Activated B cell treated with CpG ODN at 0.5 μM for 24 hours (primary cell): ENCODE measurements around the gene TPM1. TPM values are rescaled to one million over a fixed set of nuclear protein-coding genes. Genes with fewer than 3 reads are reported as not detected.

Source experiments
- ATAC-seq: fragments of 200-7000 bp; cut with Tn5 transposase; one replicate; pipeline ENCODE4 v1.10.0; 2021; ENCODE audit warnings: low read depth, mild to moderate bottlenecking, moderate library complexity
- CTCF ChIA-PET: fragments of 350-600 bp; sonication (Branson Sonifier 250); formaldehyde crosslinking; loops from one replicate; lab custom pipeline; 2021; ENCODE audit warnings: antibody characterized with exemption; lab: Charles Lee
- POLR2A ChIA-PET: fragments of 350-600 bp; sonication (Branson Sonifier 250); formaldehyde crosslinking; loops from one replicate; lab custom pipeline; 2021; ENCODE audit warnings: antibody characterized with exemption; lab: Charles Lee
- DNase-seq: peaks from one replicate; pipeline ENCODE4 v3.0.0; 2022
- H3K27ac Mint-ChIP-seq: one replicate; pipeline ENCODE4 v1.8.0; 2020; ENCODE audit warnings: mixed read lengths
- H3K27me3 Mint-ChIP-seq: one replicate; pipeline ENCODE4 v1.8.0; 2021; ENCODE audit warnings: mixed read lengths
- H3K36me3 Mint-ChIP-seq: one replicate; pipeline ENCODE4 v1.8.0; 2021; ENCODE audit warnings: low read depth, mixed read lengths
- H3K4me1 Mint-ChIP-seq: one replicate; pipeline ENCODE4 v1.8.0; 2021; ENCODE audit warnings: mixed read lengths
- H3K4me3 Mint-ChIP-seq: one replicate; pipeline ENCODE4 v1.8.0; 2020; ENCODE audit warnings: mild to moderate bottlenecking, mixed read lengths
- H3K9me3 Mint-ChIP-seq: one replicate; pipeline ENCODE4 v1.8.0; 2020; ENCODE audit warnings: mixed read lengths
- intact Hi-C: fragments of 100-400 bp; cut with micrococcal nuclease; formaldehyde crosslinking; loops from one replicate; pipeline ENCODE4 v1.15.1; 2024
- total RNA-seq: library from RNA; stranded (reverse); gene quantifications from 2 replicates; pipeline ENCODE4 v1.2.3, GENCODE V29; 2022
- TF ChIP-seq, protein P1 (sequence below): fragments of 200-600 bp; IDR thresholded peaks from one replicate; pipeline ENCODE4 v1.8.0; 2022; ENCODE audit warnings: antibody characterized with exemption, mild to moderate bottlenecking

Gene TPM1
- total RNA-seq, 1 donor from 2014 or later, result 7.8 TPM

DNA sequence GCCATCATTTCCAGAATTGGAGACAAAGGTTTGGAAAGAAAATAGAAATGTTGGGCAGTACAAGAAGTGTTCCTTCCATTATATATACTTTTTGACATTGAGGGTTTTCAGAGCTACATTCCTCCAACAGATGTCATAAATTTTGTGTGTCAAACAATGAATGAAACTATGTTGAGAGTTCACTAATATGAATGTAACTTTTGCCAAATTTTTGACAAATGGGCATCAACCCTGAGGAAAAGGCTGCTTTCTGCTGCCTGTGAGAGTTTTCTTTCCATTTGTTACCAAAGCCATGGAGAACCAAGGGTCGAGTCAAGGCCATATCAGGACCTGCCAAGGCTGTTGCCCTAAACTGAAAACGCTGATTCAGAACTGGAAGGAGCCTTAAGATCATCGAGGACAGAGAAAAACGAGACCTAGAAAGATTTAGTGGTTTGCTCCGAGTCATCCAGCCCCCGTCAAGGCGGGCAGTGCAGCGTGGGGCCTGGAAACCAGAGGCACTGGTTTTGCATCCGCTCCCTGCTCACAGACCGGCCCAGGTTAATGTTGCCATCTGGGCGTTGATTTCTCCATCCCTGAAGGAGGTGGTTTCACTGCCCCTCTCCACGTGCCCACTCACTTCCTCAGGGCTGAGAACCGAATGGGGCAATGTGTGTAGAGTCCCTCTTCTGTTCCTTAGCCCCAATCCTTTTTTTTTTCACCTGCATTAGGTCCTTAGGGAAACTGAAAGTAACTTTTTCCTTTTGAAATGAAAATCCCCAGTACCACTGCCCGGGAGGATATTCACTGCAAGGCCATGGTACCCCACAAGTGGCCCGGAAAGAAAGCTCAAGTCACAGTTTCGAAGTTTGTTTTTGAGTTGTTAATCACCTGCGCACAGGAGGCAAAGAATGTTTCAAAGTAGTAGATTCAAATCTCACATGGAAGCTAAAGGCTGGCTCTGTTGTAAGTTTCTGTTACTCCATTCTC, 32.8 kb downstream of the TPM1 start:
- no peak for ATAC-seq
- H3K27ac Mint-ChIP-seq, result no peak overlapping the region
- CTCF ChIA-PET, result no interaction called here
- intact Hi-C loops, result no loop called here
- no peak overlapping the region for H3K4me3 Mint-ChIP-seq
- POLR2A ChIA-PET, result no interaction called here
- DNase-seq, result no peak
- peaks cover 16% of the 10 kb centered on the region for H3K27me3 Mint-ChIP-seq
- no peaks in the 10 kb centered on the region for H3K4me1 Mint-ChIP-seq
- no peaks in the 10 kb centered on the region for H3K36me3 Mint-ChIP-seq
- no peaks in the 10 kb centered on the region for H3K9me3 Mint-ChIP-seq
- TF ChIP-seq, protein P1, sequence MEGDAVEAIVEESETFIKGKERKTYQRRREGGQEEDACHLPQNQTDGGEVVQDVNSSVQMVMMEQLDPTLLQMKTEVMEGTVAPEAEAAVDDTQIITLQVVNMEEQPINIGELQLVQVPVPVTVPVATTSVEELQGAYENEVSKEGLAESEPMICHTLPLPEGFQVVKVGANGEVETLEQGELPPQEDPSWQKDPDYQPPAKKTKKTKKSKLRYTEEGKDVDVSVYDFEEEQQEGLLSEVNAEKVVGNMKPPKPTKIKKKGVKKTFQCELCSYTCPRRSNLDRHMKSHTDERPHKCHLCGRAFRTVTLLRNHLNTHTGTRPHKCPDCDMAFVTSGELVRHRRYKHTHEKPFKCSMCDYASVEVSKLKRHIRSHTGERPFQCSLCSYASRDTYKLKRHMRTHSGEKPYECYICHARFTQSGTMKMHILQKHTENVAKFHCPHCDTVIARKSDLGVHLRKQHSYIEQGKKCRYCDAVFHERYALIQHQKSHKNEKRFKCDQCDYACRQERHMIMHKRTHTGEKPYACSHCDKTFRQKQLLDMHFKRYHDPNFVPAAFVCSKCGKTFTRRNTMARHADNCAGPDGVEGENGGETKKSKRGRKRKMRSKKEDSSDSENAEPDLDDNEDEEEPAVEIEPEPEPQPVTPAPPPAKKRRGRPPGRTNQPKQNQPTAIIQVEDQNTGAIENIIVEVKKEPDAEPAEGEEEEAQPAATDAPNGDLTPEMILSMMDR, result no peak

DNA sequence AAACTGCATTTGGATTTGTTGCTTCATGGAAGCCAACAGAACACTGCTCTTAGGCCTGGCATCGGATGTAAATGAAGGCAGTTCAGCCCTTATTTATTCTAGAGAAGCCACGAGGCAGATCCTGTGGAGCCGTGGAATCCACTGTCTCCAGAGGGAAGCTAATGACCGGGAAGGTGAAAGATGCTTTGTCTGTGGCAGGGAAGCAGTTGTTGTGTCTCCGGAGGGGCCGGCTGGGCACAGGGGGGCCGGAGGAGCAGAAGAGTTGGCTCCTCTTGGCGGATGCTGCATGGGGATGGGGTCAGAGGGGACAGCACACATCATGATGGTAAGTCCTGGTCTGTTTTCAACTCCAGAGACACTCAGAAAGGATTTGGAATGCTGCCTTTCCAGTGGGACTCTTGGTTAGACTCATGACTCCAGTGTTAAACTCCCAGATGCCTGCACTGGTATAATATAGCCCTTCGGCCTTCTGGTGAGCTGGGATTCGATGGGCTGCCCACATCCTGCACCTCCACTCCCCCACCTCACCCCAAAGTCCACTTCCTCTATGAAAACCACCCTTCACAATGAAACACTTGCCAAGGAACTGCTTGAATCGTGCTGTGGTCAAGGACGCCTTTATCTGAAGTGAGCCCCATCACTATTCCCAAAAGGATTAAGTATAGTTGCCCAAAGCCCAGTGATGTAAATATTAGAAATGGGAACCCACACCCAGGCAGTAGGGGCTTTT, 33.6 kb downstream of the TPM1 start:
- DNase-seq, result no peak
- no peak for ATAC-seq
- TF ChIP-seq, protein P1, result no peak
- H3K27ac Mint-ChIP-seq, result no peak overlapping the region
- ChIA-PET POLR2A (no interaction called here), CTCF (no interaction called here)
- H3K4me3 Mint-ChIP-seq, result no peak overlapping the region
- H3K9me3 Mint-ChIP-seq, result no peaks in the 10 kb centered on the region
- no peaks in the 10 kb centered on the region for H3K36me3 Mint-ChIP-seq
- peaks cover 20% of the 10 kb centered on the region for H3K27me3 Mint-ChIP-seq
- H3K4me1 Mint-ChIP-seq, result no peaks in the 10 kb centered on the region
- intact Hi-C loops, result no loop called here

DNA sequence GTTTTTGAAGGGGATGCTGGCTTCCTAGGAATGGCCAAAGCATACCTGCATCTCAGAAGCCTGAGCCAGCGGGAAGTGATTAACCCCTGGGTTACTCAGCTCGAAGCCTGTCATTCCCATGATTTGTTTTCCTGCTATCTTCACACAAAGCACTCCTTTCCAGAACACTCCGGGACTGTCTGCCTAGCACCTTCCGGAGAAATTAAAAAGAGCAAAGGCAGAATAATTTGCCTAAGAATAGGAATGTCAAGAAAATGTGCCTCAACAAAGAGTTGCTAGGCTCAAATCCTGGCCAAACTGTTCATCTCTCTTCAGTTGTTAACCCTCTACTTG, 34.1 kb downstream of the TPM1 start:
- no peaks in the 10 kb centered on the region for H3K36me3 Mint-ChIP-seq
- H3K4me1 Mint-ChIP-seq, result no peaks in the 10 kb centered on the region
- intact Hi-C loops, result no loop called here
- peaks cover 23% of the 10 kb centered on the region for H3K27me3 Mint-ChIP-seq
- DNase-seq (no peak), ATAC-seq (no peak)
- TF ChIP-seq, protein P1, result no peak
- ChIA-PET CTCF (no interaction called here), POLR2A (no interaction called here)
- H3K9me3 Mint-ChIP-seq, result no peaks in the 10 kb centered on the region
- no peak overlapping the region for H3K4me3 Mint-ChIP-seq
- H3K27ac Mint-ChIP-seq, result no peak overlapping the region

DNA sequence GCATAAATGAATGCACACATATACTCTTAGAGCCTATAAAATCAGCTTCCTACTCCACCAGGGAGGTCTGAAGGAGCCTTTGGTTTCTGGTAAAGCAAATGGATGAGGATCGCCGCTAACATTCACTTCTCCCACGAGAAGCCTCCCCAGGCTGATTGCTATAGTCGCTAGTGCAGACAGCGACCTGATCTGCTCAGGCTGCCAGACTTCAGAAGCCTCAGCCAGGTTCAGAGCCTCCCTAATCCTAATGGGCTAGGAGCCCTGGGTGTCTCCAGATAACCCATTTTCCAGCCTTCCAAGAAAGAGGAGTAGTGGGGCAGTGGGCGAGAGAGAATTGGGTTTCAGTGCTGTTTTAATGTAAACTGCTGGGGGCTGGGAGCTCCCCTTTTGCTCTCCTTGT, 35.4 kb downstream of the TPM1 start:
- no peak overlapping the region for H3K4me3 Mint-ChIP-seq
- ChIA-PET POLR2A (no interaction called here), CTCF (no interaction called here)
- no peak overlapping the region for H3K27ac Mint-ChIP-seq
- DNase-seq (no peak), ATAC-seq (no peak)
- peaks cover 23% of the 10 kb centered on the region for H3K27me3 Mint-ChIP-seq
- TF ChIP-seq, protein P1, result no peak
- no peaks in the 10 kb centered on the region for H3K36me3 Mint-ChIP-seq
- intact Hi-C loops, result no loop called here
- H3K9me3 Mint-ChIP-seq, result no peaks in the 10 kb centered on the region
- no peaks in the 10 kb centered on the region for H3K4me1 Mint-ChIP-seq

DNA sequence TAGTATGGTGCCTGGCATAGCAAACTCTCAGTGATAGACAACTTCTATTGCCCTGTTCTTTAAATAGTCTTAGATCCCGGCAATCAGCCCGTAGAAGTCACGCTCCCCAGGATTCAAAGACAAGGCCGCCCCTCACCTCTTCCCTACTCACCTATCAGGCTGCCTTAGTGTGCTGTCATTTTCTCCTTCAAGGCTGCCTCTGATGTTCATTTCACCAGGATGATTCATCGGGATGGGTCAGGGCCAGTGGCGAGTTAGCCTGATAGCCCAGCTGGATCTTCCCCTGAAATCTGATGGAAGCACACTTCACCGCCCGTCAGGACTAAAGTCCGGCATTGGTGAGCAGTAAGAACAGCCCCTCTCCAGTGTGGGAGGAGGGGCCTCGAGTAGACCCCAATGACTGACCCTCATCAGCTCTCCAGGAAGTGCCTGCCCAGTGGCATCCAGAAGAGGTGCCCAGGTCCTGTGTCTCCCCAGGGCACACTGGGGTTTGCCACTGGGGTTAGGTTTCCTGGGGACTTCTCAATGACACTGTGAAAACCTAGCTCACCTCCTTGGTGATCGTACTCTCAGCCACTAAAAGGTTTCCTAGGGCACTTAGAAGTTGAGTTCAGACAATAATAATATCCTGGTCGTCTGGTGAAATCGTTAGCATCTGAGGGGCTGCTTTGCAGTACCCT, 37.5 kb downstream of the TPM1 start:
- CTCF ChIA-PET, result no interaction called here
- intact Hi-C loops, result no loop called here

More for the DNA sequence above, 37.5 kb downstream of the TPM1 start:
- Mint-ChIP-seq H3K36me3 (no peaks in the 10 kb centered on the region), H3K27me3 (peaks cover 23% of the 10 kb centered on the region), H3K4me1 (no peaks in the 10 kb centered on the region), H3K4me3 (no peak overlapping the region), H3K27ac (no peak overlapping the region), H3K9me3 (no peaks in the 10 kb centered on the region)
- DNase-seq (no peak), ATAC-seq (no peak)
- POLR2A ChIA-PET, result no interaction called here
- TF ChIP-seq, protein P1, result no peak
